MM.1S (cell line): ENCODE results near the gene PHPT1.

ENCODE experiments used
- DNase-seq: peaks from one replicate; pipeline ENCODE4 v3.0.0-alpha.2; 2015
- H2AFZ ChIP-seq: fragments of 300-600 bp; sonication (generic); 2 replicates; pipeline ENCODE4 v1.6.0; 2016; ENCODE audit warnings: antibody characterized with exemption, low read length
- H3F3A ChIP-seq: fragments of 300-600 bp; sonication (generic); 2 replicates; pipeline ENCODE4 v1.6.1; 2016; ENCODE audit warnings: mild to moderate bottlenecking, antibody characterized with exemption, low read length, moderate library complexity, mixed read lengths; ENCODE audit not compliant: insufficient read depth
- H3K27ac ChIP-seq: fragments of 300-600 bp; sonication (generic); 2 replicates; pipeline ENCODE4 v1.5.1; 2016; ENCODE audit warnings: mild to moderate bottlenecking, low read length
- H3K27me3 ChIP-seq: fragments of 300-600 bp; sonication (generic); replicated peaks from 2 replicates; pipeline ENCODE4 v1.6.0; 2016; ENCODE audit warnings: low read length; ENCODE audit not compliant: insufficient read depth
- H3K36me3 ChIP-seq: fragments of 300-600 bp; sonication (generic); replicated peaks from 2 replicates; pipeline ENCODE4 v1.6.1; 2016; ENCODE audit warnings: mild to moderate bottlenecking, low read length, mixed read lengths; ENCODE audit not compliant: insufficient read depth
- H3K4me1 ChIP-seq: fragments of 300-600 bp; sonication (generic); 2 replicates; pipeline ENCODE4 v1.6.1; 2016; ENCODE audit warnings: low read length, mixed read lengths
- H3K4me2 ChIP-seq: fragments of 300-600 bp; sonication (generic); 2 replicates; pipeline ENCODE4 v1.6.0; 2016; ENCODE audit warnings: low read depth, low read length
- H3K4me3 ChIP-seq: fragments of 300-600 bp; sonication (generic); 2 replicates; pipeline ENCODE4 v1.5.1; 2016; ENCODE audit warnings: low read length, mixed read lengths
- H3K79me2 ChIP-seq: fragments of 300-600 bp; sonication (generic); 2 replicates; pipeline ENCODE4 v1.6.1; 2016; ENCODE audit warnings: mixed run types, low read length, mixed read lengths
- H3K9ac ChIP-seq: fragments of 300-600 bp; sonication (generic); 2 replicates; pipeline ENCODE4 v1.6.1; 2016; ENCODE audit warnings: low read length, mixed read lengths
- H3K9me2 ChIP-seq: fragments of 300-600 bp; sonication (generic); replicated peaks from 2 replicates; pipeline ENCODE4 v1.6.1; 2016; ENCODE audit warnings: mild to moderate bottlenecking, low read length, mixed read lengths; ENCODE audit not compliant: insufficient read depth
- H3K9me3 ChIP-seq: fragments of 300-600 bp; sonication (generic); replicated peaks from 2 replicates; pipeline ENCODE4 v1.6.1; 2016; ENCODE audit warnings: mild to moderate bottlenecking, low read length, mixed read lengths; ENCODE audit not compliant: insufficient read depth
- H4K20me1 ChIP-seq: fragments of 300-600 bp; sonication (generic); 2 replicates; pipeline ENCODE4 v1.6.1; 2016; ENCODE audit warnings: mild to moderate bottlenecking, low read length, moderate library complexity, mixed read lengths; ENCODE audit not compliant: insufficient read depth
- EZH2 ChIP-seq: fragments of 300-600 bp; sonication (generic); optimal IDR thresholded peaks from 2 replicates; pipeline ENCODE3; 2017; ENCODE audit warnings: low read depth, mild to moderate bottlenecking, antibody characterized with exemption, low read length, mixed read lengths
- EZH2phosphoT487 ChIP-seq: fragments of 300-600 bp; sonication (generic); IDR thresholded peaks from 2 replicates; pipeline ENCODE4 v1.6.1; 2018; ENCODE audit warnings: antibody characterized with exemption, low read length
- TF ChIP-seq, protein P1 (sequence below): fragments of 300-600 bp; sonication (generic); IDR thresholded peaks from 2 replicates; pipeline ENCODE4 v1.5.1; 2016; ENCODE audit warnings: antibody characterized with exemption, low read length, mixed read lengths

Gene PHPT1

DNA sequence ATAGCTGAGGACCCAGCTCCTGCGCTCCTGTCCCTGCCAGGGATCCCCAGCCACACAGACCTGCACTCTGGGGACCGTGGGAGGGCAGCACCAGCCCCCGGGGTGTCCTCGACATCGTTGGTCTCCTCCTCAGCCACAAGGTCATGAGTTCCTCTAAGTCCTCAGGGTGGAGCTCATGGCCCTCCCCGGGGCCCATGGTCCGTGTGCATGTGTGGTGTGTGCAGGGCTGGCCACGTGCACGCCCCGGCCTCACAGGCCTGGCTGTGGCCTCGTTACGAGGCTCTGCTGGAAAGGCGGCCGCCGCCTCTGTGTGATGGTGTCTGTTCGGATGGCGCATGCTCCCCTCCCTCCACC lies 23.0 kb upstream of the PHPT1 start:
- Histone ChIP-seq H3F3A (no peaks in the 10 kb centered on the region), H2AFZ (no peak overlapping the region), H3K9me3 (no peaks in the 10 kb centered on the region), H3K36me3 (no peaks in the 10 kb centered on the region), H4K20me1 (no peaks in the 10 kb centered on the region), H3K27me3 (no peaks in the 10 kb centered on the region), H3K9ac (no peak overlapping the region), H3K4me1 (no peaks in the 10 kb centered on the region), H3K79me2 (peaks cover 4% of the 10 kb centered on the region; the same call in 1 of the 2 replicates), H3K9me2 (no peaks in the 10 kb centered on the region), H3K4me3 (no peak overlapping the region), H3K4me2 (no peak overlapping the region), H3K27ac (no peak overlapping the region)
- no peak for TF ChIP-seq EZH2phosphoT487
- TF ChIP-seq, protein P1, sequence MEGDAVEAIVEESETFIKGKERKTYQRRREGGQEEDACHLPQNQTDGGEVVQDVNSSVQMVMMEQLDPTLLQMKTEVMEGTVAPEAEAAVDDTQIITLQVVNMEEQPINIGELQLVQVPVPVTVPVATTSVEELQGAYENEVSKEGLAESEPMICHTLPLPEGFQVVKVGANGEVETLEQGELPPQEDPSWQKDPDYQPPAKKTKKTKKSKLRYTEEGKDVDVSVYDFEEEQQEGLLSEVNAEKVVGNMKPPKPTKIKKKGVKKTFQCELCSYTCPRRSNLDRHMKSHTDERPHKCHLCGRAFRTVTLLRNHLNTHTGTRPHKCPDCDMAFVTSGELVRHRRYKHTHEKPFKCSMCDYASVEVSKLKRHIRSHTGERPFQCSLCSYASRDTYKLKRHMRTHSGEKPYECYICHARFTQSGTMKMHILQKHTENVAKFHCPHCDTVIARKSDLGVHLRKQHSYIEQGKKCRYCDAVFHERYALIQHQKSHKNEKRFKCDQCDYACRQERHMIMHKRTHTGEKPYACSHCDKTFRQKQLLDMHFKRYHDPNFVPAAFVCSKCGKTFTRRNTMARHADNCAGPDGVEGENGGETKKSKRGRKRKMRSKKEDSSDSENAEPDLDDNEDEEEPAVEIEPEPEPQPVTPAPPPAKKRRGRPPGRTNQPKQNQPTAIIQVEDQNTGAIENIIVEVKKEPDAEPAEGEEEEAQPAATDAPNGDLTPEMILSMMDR: no peak
- TF ChIP-seq EZH2: no peak
- no peak for DNase-seq

DNA sequence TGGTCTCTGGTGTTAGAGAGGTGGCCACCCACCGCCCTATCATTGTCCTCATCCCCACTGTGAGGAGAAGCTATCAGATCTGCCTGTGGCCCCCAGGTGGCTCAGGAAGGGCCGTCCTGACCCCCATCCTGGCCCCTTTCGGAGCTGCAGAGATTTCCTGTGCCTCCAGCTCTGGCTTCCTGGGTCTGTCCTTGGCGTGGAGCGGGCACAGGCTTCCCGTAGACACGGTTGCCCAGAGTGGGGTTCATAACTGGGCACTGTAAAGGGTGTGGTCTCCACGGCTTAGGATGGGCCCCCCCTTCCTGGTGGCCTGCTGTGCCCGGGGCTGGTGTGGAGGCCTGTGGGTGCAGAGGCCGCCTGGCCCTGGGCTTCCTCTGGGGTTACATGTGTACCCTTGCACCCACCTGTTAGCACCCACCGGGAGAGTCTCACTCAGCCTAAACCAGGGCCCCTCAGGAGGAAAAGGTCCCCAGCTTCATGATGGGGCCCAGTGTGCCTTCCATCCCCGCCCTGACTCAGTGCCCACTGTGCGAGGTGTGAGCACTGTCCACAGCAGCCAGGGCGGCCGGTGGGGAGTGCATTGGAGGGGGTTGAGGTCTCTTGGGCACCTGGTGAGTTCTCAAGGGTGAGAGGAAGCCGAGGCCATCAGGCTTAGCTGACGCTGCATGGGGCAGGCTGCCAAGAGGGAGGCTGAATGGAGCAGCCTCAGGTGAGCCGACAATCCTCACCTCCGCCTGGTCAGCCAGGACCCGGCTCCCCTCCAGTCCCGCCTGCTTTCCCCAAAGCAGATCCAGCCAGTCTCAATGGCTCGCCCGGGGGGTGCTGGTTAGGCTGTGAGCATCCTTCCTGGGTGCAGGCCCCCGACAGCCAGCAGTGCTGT lies 22.3 kb upstream of the PHPT1 start:
- no peak for DNase-seq
- TF ChIP-seq EZH2phosphoT487 (no peak), EZH2 (no peak)
- TF ChIP-seq, protein P1: no peak
- no peaks in the 10 kb centered on the region for H3K36me3 ChIP-seq
- peaks cover under 1% of the 10 kb centered on the region; the same call in 1 of the 2 replicates for H3K79me2 ChIP-seq
- H3K9me3 ChIP-seq: no peaks in the 10 kb centered on the region
- H3K4me2 ChIP-seq: no peak overlapping the region
- H3K27ac ChIP-seq: no peak overlapping the region
- H3K4me1 ChIP-seq: no peaks in the 10 kb centered on the region
- no peak overlapping the region for H3K9ac ChIP-seq
- no peaks in the 10 kb centered on the region for H3K27me3 ChIP-seq
- no peak overlapping the region for H3K4me3 ChIP-seq
- no peaks in the 10 kb centered on the region for H3F3A ChIP-seq
- no peaks in the 10 kb centered on the region for H3K9me2 ChIP-seq
- H4K20me1 ChIP-seq: no peaks in the 10 kb centered on the region
- no peak overlapping the region for H2AFZ ChIP-seq

DNA sequence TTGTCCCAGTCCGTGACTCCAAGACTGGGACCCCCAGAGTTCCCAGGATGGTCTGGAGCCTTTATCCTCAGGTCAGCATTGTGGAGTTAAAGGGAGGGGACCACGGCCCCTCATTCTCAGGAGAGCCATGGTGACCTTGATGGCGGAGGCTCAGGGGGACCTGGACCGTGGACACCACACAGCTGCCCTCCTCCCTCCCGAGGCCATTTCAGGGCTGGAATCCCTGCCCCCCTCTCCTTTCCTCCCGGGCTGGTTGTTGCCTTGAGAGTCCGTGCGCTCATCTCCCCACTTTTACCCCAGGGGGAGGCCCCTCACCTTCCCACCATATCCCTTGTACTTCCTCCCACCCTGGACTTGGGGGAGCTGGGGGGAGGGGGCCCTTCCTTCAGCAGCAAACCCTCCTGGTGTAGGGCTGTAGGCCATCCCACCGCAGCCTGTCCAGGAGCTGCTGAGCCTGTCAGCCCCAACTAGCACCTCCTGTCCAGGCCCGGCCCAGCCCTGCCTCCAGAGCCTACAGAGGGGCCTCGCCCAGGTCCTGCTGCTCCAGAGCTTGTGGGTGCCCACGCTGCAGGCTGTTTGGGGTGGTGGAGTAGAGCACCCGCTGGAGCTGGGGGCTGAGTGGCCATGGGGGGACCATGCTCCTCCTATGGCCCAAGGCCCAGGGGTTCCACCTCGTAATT lies 21.3 kb upstream of the PHPT1 start:
- DNase-seq: no peak
- Histone ChIP-seq H3K79me2 (no peaks in the 10 kb centered on the region), H3K4me3 (no peak overlapping the region), H3K36me3 (no peaks in the 10 kb centered on the region), H3K27me3 (no peaks in the 10 kb centered on the region), H3K9me2 (no peaks in the 10 kb centered on the region), H3F3A (no peaks in the 10 kb centered on the region), H3K4me1 (no peaks in the 10 kb centered on the region), H3K27ac (no peak overlapping the region), H3K9ac (no peak overlapping the region), H4K20me1 (no peaks in the 10 kb centered on the region), H2AFZ (no peak overlapping the region), H3K4me2 (no peak overlapping the region), H3K9me3 (no peaks in the 10 kb centered on the region)
- no peak for TF ChIP-seq EZH2
- TF ChIP-seq, protein P1: no peak
- TF ChIP-seq EZH2phosphoT487: no peak
